Adrenal gland (tissue), 12 donors: ENCODE results near the gene CNDP1. TPM values are rescaled to one million over a fixed set of nuclear protein-coding genes. Genes with fewer than 3 reads are reported as not detected.
A peak's percentile ranks its signal among the peaks of the same experiment; 100 is the strongest.

Experiments used
- DNase-seq, 7 donors: peaks; one replicate each; pipeline ENCODE4 v3.0.0-alpha.2; 2019 to 2020
- H3K27ac ChIP-seq, 5 donors: fragments of 200-600 bp; sonication (generic) in 4 of 5; 1 replicate in 3 of 5; 2 replicates in 2 of 5; pipeline versions ENCODE4 v1.5.1 to v1.8.0; 2016 to 2020; ENCODE audit warnings: mild to moderate bottlenecking in 1 of 5
- H3K27me3 ChIP-seq: fragments of 200-600 bp; 2 replicates; pipeline ENCODE4 v1.8.0; 2021
- H3K36me3 ChIP-seq, 2 donors: fragments of 200-600 bp; replicated peaks in 1 of 2; 1 replicate in 1 of 2; 2 replicates in 1 of 2; pipeline versions ENCODE4 v1.5.1 to v1.8.0; 2018 to 2022
- H3K4me1 ChIP-seq, 2 donors: fragments of 200-600 bp; replicated peaks in 1 of 2; 1 replicate in 1 of 2; 2 replicates in 1 of 2; pipeline versions ENCODE4 v1.5.1 to v1.8.0; 2018 to 2021
- H3K4me3 ChIP-seq, 4 donors: fragments of 200-600 bp; sonication (generic) in 3 of 4; one replicate each; pipeline ENCODE4 v1.5.1; 2016 to 2018
- H3K9me3 ChIP-seq, 3 donors: fragments of 200-600 bp; sonication (generic) in 1 of 3; replicated peaks in 1 of 3; 1 replicate in 2 of 3; 2 replicates in 1 of 3; pipeline versions ENCODE4 v1.5.1 to v1.8.0; 2016 to 2021
- POLR2A ChIP-seq, 2 donors: fragments of 450-650 bp; IDR thresholded peaks; one replicate each; pipeline ENCODE4 v1.6.1; 2017; ENCODE audit warnings: antibody characterized with exemption in 2 of 2, mild to moderate bottlenecking in 2 of 2, moderate library complexity in 1 of 2
- WGBS, 4 donors: extraction: QIAGEN DNeasy Blood & Tissue Kit in 2 of 4; methylation state at CpG; one replicate each; pipeline versions ENCODE4 v1.1.5 to v1.1.7; 2013 to 2017; 5-methylcytosine and 5-hydroxymethylcytosine counted together
- intact Hi-C, 2 donors: fragments of 100-400 bp; cut with DNase I; formaldehyde crosslinking; loops; one replicate each; pipeline versions ENCODE4 v1.14.1 to v1.15.0; 2022 to 2023
- polyA plus RNA-seq, 3 donors: library from polyadenylated mRNA; stranded (reverse); fragments of 200-250 nt in 2 of 3; fragments of 350-450 nt in 1 of 3; fragmentation: Illumina TruSeq in 1 of 3; extraction: RNeasy Lipid Tissue Mini Kit (QIAGEN cat#74804) in 1 of 3; gene quantifications; one replicate each; pipeline ENCODE4 v1.2.3, GENCODE V29; 2013 to 2014
- total RNA-seq, 9 donors: library from RNA; depleted of rRNA in 4 of 9; stranded (reverse); fragments of >200 nt in 4 of 9; fragments of 120-200 nt in 1 of 9; fragmentation: NEBNext Ultra II Directional in 1 of 9; extraction: Animal tissue kit (Norgen Biotek cat#: 25700) in 1 of 9; gene quantifications; one replicate each; pipeline versions ENCODE4 v1.1.0 to v1.2.4, GENCODE V29; 2013 to 2023
- TF ChIP-seq, protein P1 (sequence below), 6 experiments: fragments of 450-650 bp in 4 of 6; fragments of 200-600 bp in 2 of 6; sonication (generic) in 1 of 6; IDR thresholded peaks; 1 replicate in 5 of 6; 2 replicates in 1 of 6; pipeline versions ENCODE4 v1.5.1 to v1.8.0; 2016 to 2021; ENCODE audit warnings: antibody characterized with exemption in 6 of 6, mild to moderate bottlenecking in 2 of 6, moderate library complexity in 1 of 6
- donor health status: healthy with polysubstance abuse.
- donor health status: Bipolar disorder and iron deficiency.
- donor health status: DM: yes; HTN: yes; CAD: no.
- donor health status: DM: no; HTN: no; CAD: no.
- donor health status: DM: no; HTN: no; CAD: no.
- donor health status: DM: yes; HTN: yes; CAD: no.

The CNDP1 gene
- total and polyA plus RNA-seq, 12 donors = 0.16 to 0.27 TPM; not detected in 10

DNA sequence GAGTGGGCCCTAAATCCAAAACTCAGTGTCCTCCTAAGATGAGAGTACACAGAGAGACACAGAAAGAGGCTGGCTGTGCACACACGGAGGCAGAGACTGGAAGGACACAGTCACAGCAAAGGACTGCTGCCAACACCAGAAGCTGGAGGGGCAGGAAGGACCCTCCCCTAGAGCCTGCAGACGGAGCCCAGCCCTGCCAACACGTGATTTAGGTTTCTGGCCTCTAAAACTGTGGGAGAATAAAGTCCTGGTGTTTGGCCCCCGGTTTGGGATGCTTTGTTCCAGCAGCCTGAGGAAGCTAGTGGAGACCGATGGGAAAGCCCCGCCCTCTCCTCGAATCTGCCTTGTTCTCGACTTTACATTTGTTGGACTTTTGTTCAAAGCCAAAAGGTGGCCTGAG, 10.6 kb downstream of the CNDP1 start:
- no peak for DNase-seq
- Histone ChIP-seq H3K9me3 (peaks cover 0 to 6% (median 0%) of the 10 kb centered on the region in 3 donors), H3K4me1 (peaks cover 0 to 2% of the 10 kb centered on the region in 2 donors), H3K4me3 (no peak overlapping the region), H3K36me3 (no peaks in the 10 kb centered on the region), H3K27ac (no peak overlapping the region), H3K27me3 (peaks cover 6% of the 10 kb centered on the region)
- 48 to 61% (median 56%) methylated on average over 7 to 8 of the region's 8 CpGs for WGBS, 4 donors
- intact Hi-C loops = loop anchor here in 1 of 2 donors (5.0 kb wide), 1 partner anchor 348 kb away; no protein-coding TSS in a partner anchor
- TF ChIP-seq, protein P1, sequence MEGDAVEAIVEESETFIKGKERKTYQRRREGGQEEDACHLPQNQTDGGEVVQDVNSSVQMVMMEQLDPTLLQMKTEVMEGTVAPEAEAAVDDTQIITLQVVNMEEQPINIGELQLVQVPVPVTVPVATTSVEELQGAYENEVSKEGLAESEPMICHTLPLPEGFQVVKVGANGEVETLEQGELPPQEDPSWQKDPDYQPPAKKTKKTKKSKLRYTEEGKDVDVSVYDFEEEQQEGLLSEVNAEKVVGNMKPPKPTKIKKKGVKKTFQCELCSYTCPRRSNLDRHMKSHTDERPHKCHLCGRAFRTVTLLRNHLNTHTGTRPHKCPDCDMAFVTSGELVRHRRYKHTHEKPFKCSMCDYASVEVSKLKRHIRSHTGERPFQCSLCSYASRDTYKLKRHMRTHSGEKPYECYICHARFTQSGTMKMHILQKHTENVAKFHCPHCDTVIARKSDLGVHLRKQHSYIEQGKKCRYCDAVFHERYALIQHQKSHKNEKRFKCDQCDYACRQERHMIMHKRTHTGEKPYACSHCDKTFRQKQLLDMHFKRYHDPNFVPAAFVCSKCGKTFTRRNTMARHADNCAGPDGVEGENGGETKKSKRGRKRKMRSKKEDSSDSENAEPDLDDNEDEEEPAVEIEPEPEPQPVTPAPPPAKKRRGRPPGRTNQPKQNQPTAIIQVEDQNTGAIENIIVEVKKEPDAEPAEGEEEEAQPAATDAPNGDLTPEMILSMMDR (IDR thresholded peaks at IDR 0.05) = no peak
- no peak for TF ChIP-seq POLR2A (IDR thresholded peaks at IDR 0.05)

DNA sequence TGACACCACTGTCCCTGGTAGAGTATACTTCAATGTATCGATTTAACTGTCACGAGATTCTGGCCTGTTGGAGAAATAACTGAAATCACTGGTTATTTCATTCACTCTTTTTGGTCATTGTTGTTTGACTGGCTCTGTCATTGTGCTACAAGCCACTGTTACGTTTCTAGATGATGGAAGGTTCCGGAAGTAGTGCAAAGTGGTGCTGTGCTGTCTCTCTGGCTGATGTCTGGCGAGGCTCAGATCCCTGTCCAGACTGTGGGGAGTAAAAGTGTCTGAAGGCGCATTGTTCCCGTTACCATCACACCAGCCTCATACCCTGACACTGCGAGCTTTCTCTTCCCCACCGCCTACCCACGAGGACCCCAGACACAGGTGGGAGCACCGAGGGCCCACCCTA, 11.7 kb downstream of the CNDP1 start:
- no peak overlapping the region for H3K4me3 ChIP-seq
- 91 to 96% (median 92%) methylated on average over 11 of the region's 11 CpGs for WGBS, 4 donors
- H3K27ac ChIP-seq = peak overlapping the region in 1 of 5 donors; percentile 50
- intact Hi-C loops = loop anchor here in 1 of 2 donors (5.0 kb wide), 1 partner anchor 349 kb away; no protein-coding TSS in a partner anchor
- H3K36me3 ChIP-seq = no peaks in the 10 kb centered on the region
- peaks cover 0 to 6% (median 0%) of the 10 kb centered on the region in 3 donors for H3K9me3 ChIP-seq
- peaks cover 0 to 2% of the 10 kb centered on the region in 2 donors for H3K4me1 ChIP-seq
- peaks cover under 1% of the 10 kb centered on the region for H3K27me3 ChIP-seq
- TF ChIP-seq, protein P1 (IDR thresholded peaks at IDR 0.05) = no peak
- TF ChIP-seq POLR2A (IDR thresholded peaks at IDR 0.05) = no peak
- peak in 1 of 7 donors; percentile 2 for DNase-seq

DNA sequence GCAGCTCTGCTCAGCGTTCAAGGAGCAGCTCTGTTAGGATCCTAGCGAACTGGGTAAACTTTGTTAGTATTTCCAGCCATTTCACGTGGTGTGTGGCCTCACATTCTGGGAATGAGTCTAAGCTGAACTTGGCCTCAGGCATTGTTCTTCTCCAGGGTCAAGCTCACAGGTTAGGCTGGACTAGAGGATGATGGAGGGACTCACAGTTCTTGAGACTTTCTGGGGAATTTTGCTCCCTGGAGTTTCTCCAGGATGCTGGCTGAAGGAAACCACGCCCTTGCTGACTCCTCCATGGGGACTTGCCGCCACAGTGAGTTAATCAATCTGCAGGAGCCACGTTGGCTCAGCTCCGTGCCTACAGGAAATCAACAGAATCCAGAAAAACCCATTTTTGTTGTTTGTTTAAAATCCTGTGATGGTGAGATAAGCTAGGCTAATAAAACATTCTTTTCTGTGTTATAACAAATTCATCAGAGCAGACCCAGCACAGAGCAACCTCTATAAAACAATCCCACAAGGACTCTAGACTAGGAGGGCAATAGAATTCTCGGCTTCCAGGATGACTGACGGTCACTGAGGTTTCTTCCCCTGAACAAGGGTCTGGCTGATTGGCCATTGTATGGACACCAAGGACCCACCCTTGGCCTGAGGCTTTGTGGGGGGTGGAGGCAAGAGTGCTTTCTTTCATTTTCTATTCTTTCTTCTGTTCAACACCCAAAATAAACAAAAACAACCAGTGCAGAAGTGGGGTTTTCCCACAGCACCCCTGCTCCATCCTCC, 12.6 kb downstream of the CNDP1 start:
- intact Hi-C loops = loop anchor here in 1 of 2 donors (5.0 kb wide), 1 partner anchor 350 kb away; no protein-coding TSS in a partner anchor
- 47 to 64% (median 56%) methylated on average over 9 of the region's 9 CpGs for WGBS, 4 donors
- Histone ChIP-seq H3K9me3 (peaks cover 0 to 6% (median 0%) of the 10 kb centered on the region in 3 donors), H3K36me3 (no peaks in the 10 kb centered on the region), H3K4me1 (peaks cover 0 to 2% of the 10 kb centered on the region in 2 donors), H3K4me3 (no peak overlapping the region), H3K27ac (peak overlapping the region in 1 of 5 donors; percentile 50), H3K27me3 (no peaks in the 10 kb centered on the region)
- DNase-seq = peak in 1 of 7 donors; percentile 34
- TF ChIP-seq, protein P1 (IDR thresholded peaks at IDR 0.05) = no peak
- no peak for TF ChIP-seq POLR2A (IDR thresholded peaks at IDR 0.05)

DNA sequence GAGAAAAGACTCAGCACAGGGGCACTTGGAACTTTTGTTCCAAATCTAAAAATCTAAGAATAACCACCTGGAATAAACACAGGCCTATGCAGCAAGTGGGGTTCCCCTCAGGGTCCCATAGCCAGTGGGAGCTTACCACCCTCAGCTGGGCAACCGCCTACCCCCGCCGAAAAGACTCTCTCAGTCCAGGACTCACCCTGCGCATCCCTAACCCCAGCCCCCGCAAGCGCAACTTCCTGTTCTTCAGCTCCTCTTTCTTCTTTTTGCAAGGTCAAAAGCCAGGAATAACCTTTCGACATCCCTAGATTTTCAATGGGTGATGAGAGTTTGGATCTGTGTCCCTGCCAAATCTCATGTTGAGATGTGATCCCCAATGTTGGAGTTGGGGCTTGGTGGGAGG, 13.6 kb downstream of the CNDP1 start:
- 92 to 95% (median 94%) methylated on average over 7 of the region's 7 CpGs for WGBS, 4 donors
- Histone ChIP-seq H3K4me1 (peaks cover 0 to 2% of the 10 kb centered on the region in 2 donors), H3K27ac (no peak overlapping the region), H3K9me3 (peaks cover 0 to 6% (median 0%) of the 10 kb centered on the region in 3 donors), H3K4me3 (no peak overlapping the region), H3K27me3 (no peaks in the 10 kb centered on the region), H3K36me3 (no peaks in the 10 kb centered on the region)
- intact Hi-C loops = loop anchor here in 1 of 2 donors (5.0 kb wide), 1 partner anchor 351 kb away; no protein-coding TSS in a partner anchor
- TF ChIP-seq POLR2A (IDR thresholded peaks at IDR 0.05) = no peak
- TF ChIP-seq, protein P1 (IDR thresholded peaks at IDR 0.05) = no peak
- no peak for DNase-seq
